Endothelial cell of umbilical vein (primary cell): ENCODE measurements around the gene AGO1. TPM values are rescaled to one million over a fixed set of nuclear protein-coding genes. Genes with fewer than 3 reads are reported as not detected.

Source experiments
- BruUV-seq: library from RNA; stranded (reverse); fragments of 400-500 nt; replicated peaks from 2 replicates; lab custom pipeline; 2021; lab: Mats Ljungman, UMichigan
- CTCF ChIA-PET: fragments of 300-600, 350-600 bp; sonication (Branson Sonifier 250); formaldehyde crosslinking; loops from one replicate; lab custom pipeline; 2021; ENCODE audit warnings: antibody characterized with exemption, inconsistent platforms; lab: Charles Lee
- POLR2A ChIA-PET: fragments of 300-600, 350-600 bp; sonication (Branson Sonifier 250); formaldehyde crosslinking; loops from one replicate; lab custom pipeline; 2021; ENCODE audit warnings: antibody characterized with exemption, inconsistent platforms; lab: Charles Lee
- DNase-seq: peaks from one replicate; pipeline ENCODE4 v3.0.0-alpha.2; 2011; ENCODE audit warnings: low read depth, low spot score
- FAIRE-seq: peaks from 2 replicates; lab custom pipeline; 2011; peaks lifted over from hg19 to GRCh38; lab: Jason Lieb, UNC
- H2AFZ ChIP-seq: 2 replicates; pipeline ENCODE4 v1.6.0; 2012; ENCODE audit warnings: low read depth, low read length, control low read depth, inconsistent platforms
- H3K27ac ChIP-seq: 2 replicates; pipeline ENCODE4 v1.5.1; 2011; ENCODE audit warnings: low read depth, mild to moderate bottlenecking, control low read depth, low read length, moderate library complexity; ENCODE audit not compliant: insufficient read depth
- H3K27me3 ChIP-seq, 2 experiments: 2 replicates each; pipeline versions ENCODE4 v1.6.0 to v1.6.1; 2011; ENCODE audit warnings: low read length in 2 of 2, mixed read lengths in 1 of 2; ENCODE audit not compliant: control insufficient read depth in 2 of 2, insufficient read depth in 2 of 2
- H3K36me3 ChIP-seq, 2 experiments: 2 replicates in 1 of 2; 3 replicates in 1 of 2; pipeline ENCODE4 v1.5.1; 2011; ENCODE audit warnings: low read length in 2 of 2, mild to moderate bottlenecking in 1 of 2, moderate library complexity in 1 of 2; ENCODE audit not compliant: control insufficient read depth in 2 of 2, insufficient read depth in 2 of 2; ENCODE audit errors: extremely low read depth in 1 of 2
- H3K4me1 ChIP-seq: 3 replicates; pipeline ENCODE4 v1.5.1; 2011; ENCODE audit warnings: mild to moderate bottlenecking, low read length; ENCODE audit not compliant: control insufficient read depth, insufficient read depth; ENCODE audit errors: extremely low read depth
- H3K4me2 ChIP-seq: 2 replicates; pipeline ENCODE4 v1.6.1; 2011; ENCODE audit warnings: low read length, control low read depth, mixed read lengths; ENCODE audit not compliant: insufficient read depth
- H3K4me3 ChIP-seq, 3 experiments: fragments of 200-600 bp in 1 of 3; sonication (generic), shearing (Covaris generic) in 1 of 3; replicated peaks in 1 of 3; 2 replicates each; pipeline ENCODE4 v1.5.1; 2011 to 2016; ENCODE audit warnings: control low read depth in 3 of 3, low read length in 3 of 3, mild to moderate bottlenecking in 2 of 3, inconsistent platforms in 1 of 3, low read depth in 1 of 3, moderate library complexity in 1 of 3; ENCODE audit not compliant: insufficient read depth in 1 of 3
- H3K79me2 ChIP-seq: 2 replicates; pipeline ENCODE4 v1.6.0; 2012; ENCODE audit warnings: low read length, inconsistent platforms; ENCODE audit not compliant: control insufficient read depth, insufficient read depth
- H3K9ac ChIP-seq: replicated peaks from 2 replicates; pipeline ENCODE3; 2011; ENCODE audit warnings: low read length, control low read depth; ENCODE audit not compliant: insufficient read depth; ENCODE audit errors: extremely low read depth
- H3K9me1 ChIP-seq: replicated peaks from 3 replicates; pipeline ENCODE4 v1.6.0; 2011; ENCODE audit warnings: mild to moderate bottlenecking, low read length; ENCODE audit not compliant: control insufficient read depth, insufficient read depth; ENCODE audit errors: extremely low read depth
- H3K9me3 ChIP-seq: replicated peaks from 2 replicates; pipeline ENCODE4 v1.5.1; 2012; ENCODE audit warnings: low read length, inconsistent platforms; ENCODE audit not compliant: control insufficient read depth, insufficient read depth
- H4K20me1 ChIP-seq: replicated peaks from 2 replicates; pipeline ENCODE3; 2011; ENCODE audit warnings: mild to moderate bottlenecking, low read length; ENCODE audit not compliant: control insufficient read depth, insufficient read depth; ENCODE audit errors: extremely low read depth
- CTCF ChIP-seq, 2 donors: IDR thresholded peaks; 1 replicate in 1 of 2; 2 replicates in 1 of 2; pipeline ENCODE4 v1.5.1; 2011; ENCODE audit warnings: low read length in 2 of 2, mild to moderate bottlenecking in 2 of 2, moderate library complexity in 2 of 2, control low read depth in 1 of 2, inconsistent platforms in 1 of 2, low read depth in 1 of 2; ENCODE audit not compliant: insufficient read depth in 1 of 2; ENCODE audit errors: extremely low read depth in 1 of 2
- EZH2 ChIP-seq: IDR thresholded peaks from 2 replicates; pipeline ENCODE4 v1.6.1; 2012; ENCODE audit warnings: borderline replicate concordance, low read depth, mild to moderate bottlenecking, moderate library complexity, low read length, inconsistent platforms; ENCODE audit not compliant: severe bottlenecking
- GATA2 ChIP-seq: IDR thresholded peaks from 2 replicates; pipeline ENCODE4 v1.7.0; 2011; ENCODE audit warnings: low read depth, mild to moderate bottlenecking, moderate library complexity, mixed read lengths, low read length; ENCODE audit not compliant: insufficient read length, insufficient read depth
- JUN ChIP-seq: IDR thresholded peaks from 2 replicates; pipeline ENCODE4 v1.6.1; 2011; ENCODE audit warnings: borderline replicate concordance, low read depth; ENCODE audit not compliant: insufficient read length, insufficient read depth
- MAX ChIP-seq: IDR thresholded peaks from 2 replicates; pipeline ENCODE4 v1.6.1; 2011; ENCODE audit not compliant: insufficient read depth, insufficient read length
- MYC ChIP-seq: IDR thresholded peaks from one replicate; pipeline ENCODE4 v1.6.1; 2011; ENCODE audit warnings: mild to moderate bottlenecking, low read depth, low read length
- POLR2A ChIP-seq: IDR thresholded peaks from 2 replicates; pipeline ENCODE4 v1.6.1; 2012; ENCODE audit warnings: low read depth, mild to moderate bottlenecking, control low read depth, low read length
- POLR2AphosphoS5 ChIP-seq: IDR thresholded peaks from 2 replicates; pipeline ENCODE4 v1.6.1; 2012; ENCODE audit warnings: low read depth, mild to moderate bottlenecking, control low read depth, low read length, moderate library complexity; ENCODE audit not compliant: insufficient read depth
- dilution Hi-C: fragments of 300-500 bp; cut with MboI; formaldehyde crosslinking; loops from one replicate; pipeline ENCODE4 v1.15.0; 2019; ENCODE audit warnings: low sequenced_read_pairs; ENCODE audit not compliant: extremely low pct_ligation_motif_present
- intact Hi-C: fragments of 100-400 bp; cut with micrococcal nuclease; formaldehyde crosslinking; loops from one replicate; pipeline ENCODE4 v1.10.0; 2022
- polyA plus RNA-seq, 4 experiments: library from polyadenylated mRNA; depleted of rRNA in 3 of 4; stranded (reverse) in 3 of 4; unstranded in 1 of 4; fragments of >200 nt; gene quantifications; 2 replicates each; pipeline versions ENCODE4 v1.2.1 to v1.2.3, GENCODE V29; 2011 to 2012; ENCODE audit warnings: missing spikeins in 1 of 4
- total RNA-seq: library from RNA; stranded (reverse); gene quantifications from 2 replicates; pipeline ENCODE4 v1.2.3, GENCODE V29; 2021

Gene AGO1
- total and polyA plus RNA-seq, 2 donors (not counting 3 experiments of a cell fraction or from before 2014, with no cell fraction given): 10.8 to 31.0 TPM

GRCh38 chr1:35899941-35900340 lies 16.9 kb downstream of the AGO1 start:
- intact Hi-C loops: no loop called here
- Histone ChIP-seq H3K79me2 (no peaks in the 10 kb centered on the region), H4K20me1 (no peaks in the 10 kb centered on the region), H3K27ac (no peak overlapping the region), H3K4me3 (no peak overlapping the region), H3K9me3 (no peaks in the 10 kb centered on the region), H3K36me3 (peaks cover 4 to 11% of the 10 kb centered on the region in 2 experiments), H3K27me3 (no peaks in the 10 kb centered on the region), H3K9me1 (no peaks in the 10 kb centered on the region), H3K4me2 (no peak overlapping the region), H2AFZ (no peak overlapping the region), H3K4me1 (no peaks in the 10 kb centered on the region), H3K9ac (no peak overlapping the region)
- ChIA-PET POLR2A (interaction anchor here (0.6 kb wide), 1 partner anchor 84 kb away, joined by 5 read pairs; no protein-coding TSS in a partner anchor), CTCF (interaction anchor here (1.0 to 1.5 kb wide), 5 partner anchors 9 to 233 kb away, joined by 3 to 5 read pairs (median 3); partner anchors contain the start of genes AGO1 and TEKT2)
- dilution Hi-C loops: no loop called here
- peak in 1 of 2 donors; percentile 15 for TF ChIP-seq CTCF (IDR thresholded peaks at IDR 0.05; ENCODE audit: extremely low read depth in 1 of 2, insufficient read depth in 1 of 2, low read depth in 1 of 2, low read length in 2 of 2)
- no peak for TF ChIP-seq MYC
- TF ChIP-seq JUN: no peak
- no peak for TF ChIP-seq GATA2
- no peak for FAIRE-seq
- peak; percentile 12 for DNase-seq
- no TSS peak for BruUV-seq

- H3K4me3 ChIP-seq: no peak overlapping the region
- H3K4me1 ChIP-seq: no peaks in the 10 kb centered on the region
- FAIRE-seq (no peak), DNase-seq (no peak)
- H3K27me3 ChIP-seq: no peaks in the 10 kb centered on the region
- no peak overlapping the region for H2AFZ ChIP-seq
- TF ChIP-seq JUN: no peak
- TF ChIP-seq MAX: no peak
- no peak for TF ChIP-seq POLR2AphosphoS5
- TF ChIP-seq EZH2: no peak
- no peak for TF ChIP-seq POLR2A
- no peak for TF ChIP-seq MYC
- no peak for TF ChIP-seq GATA2
- peaks cover 0 to 13% of the 10 kb centered on the region in 2 experiments for H3K36me3 ChIP-seq
- intact Hi-C loops: no loop called here
- no peaks in the 10 kb centered on the region for H3K9me3 ChIP-seq
- ChIA-PET CTCF (no interaction called here), POLR2A (interaction anchor here (0.6 kb wide), 1 partner anchor 44 kb away, joined by 3 read pairs; no protein-coding TSS in a partner anchor)
- H4K20me1 ChIP-seq: no peaks in the 10 kb centered on the region
- no peaks in the 10 kb centered on the region for H3K9me1 ChIP-seq
- dilution Hi-C loops: no loop called here
- no TSS peak for BruUV-seq
- H3K4me2 ChIP-seq: no peak overlapping the region
- H3K79me2 ChIP-seq: no peaks in the 10 kb centered on the region
- no peak overlapping the region for H3K9ac ChIP-seq
- no peak overlapping the region for H3K27ac ChIP-seq
These were observed 18.2 kb downstream of the AGO1 start for GRCh38 chr1:35901235-35901634.
